Stomach (tissue), 19 donors: ENCODE measurements around the gene FDPS. TPM values are rescaled to one million over a fixed set of nuclear protein-coding genes. Genes with fewer than 3 reads are reported as not detected.
A peak's percentile ranks its signal among the peaks of the same experiment; 100 is the strongest.

Experiments
- DNase-seq, 2 donors: peaks; one replicate each; pipeline versions ENCODE4 v3.0.0 to v3.0.0-alpha.2; 2013 to 2019
- H3K27ac ChIP-seq, 5 donors: fragments of 200-600 bp in 4 of 5; sonication (generic) in 4 of 5; one replicate each; pipeline ENCODE4 v1.5.1; 2013 to 2019; ENCODE audit warnings: mild to moderate bottlenecking in 1 of 5, moderate library complexity in 1 of 5
- H3K27me3 ChIP-seq, 3 donors: fragments of 200-600 bp; sonication (generic); one replicate each; pipeline ENCODE4 v1.5.1; 2017 to 2019; ENCODE audit warnings: mixed run types in 1 of 3
- H3K36me3 ChIP-seq, 4 donors: fragments of 200-600 bp; sonication (generic); 1 replicate in 3 of 4; 2 replicates in 1 of 4; pipeline ENCODE4 v1.5.1; 2016 to 2019
- H3K4me1 ChIP-seq, 4 donors: fragments of 200-600 bp; sonication (generic); one replicate each; pipeline ENCODE4 v1.5.1; 2016 to 2019
- H3K4me3 ChIP-seq, 4 donors: fragments of 200-600 bp; sonication (generic) in 3 of 4; one replicate each; pipeline ENCODE4 v1.5.1; 2016 to 2019; ENCODE audit warnings: mild to moderate bottlenecking in 1 of 4
- H3K9me3 ChIP-seq, 4 donors: fragments of 200-600 bp; sonication (generic); one replicate each; pipeline ENCODE4 v1.5.1; 2016 to 2019
- CTCF ChIP-seq, 7 experiments: fragments of 450-650 bp in 4 of 7; fragments of 200-600 bp in 3 of 7; sonication (generic) in 3 of 7; IDR thresholded peaks; one replicate each; pipeline ENCODE4 v1.5.1; 2016 to 2019; ENCODE audit warnings: antibody characterized with exemption in 7 of 7, control low read depth in 2 of 7, mild to moderate bottlenecking in 1 of 7
- EP300 ChIP-seq: sonication (generic); formaldehyde crosslinking; IDR thresholded peaks from one replicate; pipeline ENCODE4 v1.6.1; 2017; ENCODE audit warnings: antibody characterized with exemption
- POLR2A ChIP-seq, 4 donors: fragments of 450-650 bp; IDR thresholded peaks; one replicate each; pipeline ENCODE4 v1.6.1; 2016; ENCODE audit warnings: antibody characterized with exemption in 4 of 4, control low read depth in 2 of 4, mild to moderate bottlenecking in 1 of 4, moderate library complexity in 1 of 4
- POLR2AphosphoS5 ChIP-seq, 3 donors: sonication (generic); formaldehyde crosslinking; IDR thresholded peaks; one replicate each; pipeline ENCODE4 v1.6.1; 2016; ENCODE audit warnings: antibody characterized with exemption in 3 of 3
- WGBS, 5 donors: extraction: QIAGEN DNeasy Blood & Tissue Kit in 3 of 5; methylation state at CpG; one replicate each; pipeline versions ENCODE4 v1.1.5 to v1.1.7; 2013 to 2018; 5-methylcytosine and 5-hydroxymethylcytosine counted together
- intact Hi-C: fragments of 100-400 bp; cut with DNase I; formaldehyde crosslinking; loops from one replicate; pipeline ENCODE4 v1.15.1; 2023; ENCODE audit warnings: low total_unique reads
- long read RNA-seq, 10 donors: transcript quantifications; one replicate each; lab custom pipeline, GENCODE V29; 2026
- polyA plus RNA-seq, 3 donors: library from polyadenylated mRNA; stranded (reverse); fragments of 200-250 nt; gene quantifications; one replicate each; pipeline ENCODE4 v1.2.3, GENCODE V29; 2013
- total RNA-seq, 5 donors: library from RNA; depleted of rRNA; stranded (reverse); fragments of >200 nt; gene quantifications; one replicate each; pipeline versions ENCODE4 v1.1.0 to v1.2.3, GENCODE V29; 2014 to 2016
- donor health status: healthy with polysubstance abuse.
- donor health status: Bipolar disorder and iron deficiency.
- donor health status: healthy.

Gene FDPS
- total RNA-seq (100 to 1,000 TPM in 1 of 5 donors, 10 to 100 TPM in 4; 27.7 to 223 (median 72.4) TPM), polyA plus RNA-seq (100 to 1,000 TPM; 149 to 229 (median 199) TPM)
- long read RNA-seq, donor 1, transcript FDPS-206 (10 exons, 1,178 nt): major isoform, 8 of 42 reads
- long read RNA-seq, donor 1, partial matches to known transcripts: 25 of 42 reads
- long read RNA-seq, donor 1, other reads (novel, unspliced or antisense): 0 of 42 reads
- long read RNA-seq, donor 2, transcript FDPS-206 (10 exons, 1,178 nt): major isoform, 17 of 76 reads
- long read RNA-seq, donor 2, transcript FDPS-215 (4 exons, 680 nt): minor isoform, 5 of 76 reads
- long read RNA-seq, donor 2, partial matches to known transcripts: 45 of 76 reads
- long read RNA-seq, donor 2, other reads (novel, unspliced or antisense): 0 of 76 reads
- long read RNA-seq, donor 3, transcript FDPS-206 (10 exons, 1,178 nt): minor isoform, 7 of 44 reads
- long read RNA-seq, donor 3, transcript FDPS-203 (10 exons, 1,256 nt): major isoform, 9 of 44 reads
- long read RNA-seq, donor 3, partial matches to known transcripts: 20 of 44 reads
- long read RNA-seq, donor 3, other reads (novel, unspliced or antisense): 0 of 44 reads
- long read RNA-seq, donor 4, partial matches to known transcripts: 0 of 4 reads
- long read RNA-seq, donor 4, other reads (novel, unspliced or antisense): 0 of 4 reads
- long read RNA-seq, donor 5, transcript FDPS-203 (10 exons, 1,256 nt): minor isoform, 10 of 50 reads
- long read RNA-seq, donor 5, transcript FDPS-206 (10 exons, 1,178 nt): major isoform, 11 of 50 reads
- long read RNA-seq, donor 5, transcript FDPS-214 (2 exons, 475 nt): minor isoform, 8 of 50 reads
- long read RNA-seq, donor 5, partial matches to known transcripts: 16 of 50 reads
- long read RNA-seq, donor 5, other reads (novel, unspliced or antisense): 0 of 50 reads
- long read RNA-seq, donor 6: 0 reads
- long read RNA-seq, donor 7, transcript FDPS-206 (10 exons, 1,178 nt): major isoform, 24 of 63 reads
- long read RNA-seq, donor 7, transcript FDPS-203 (10 exons, 1,256 nt): minor isoform, 11 of 63 reads
- long read RNA-seq, donor 7, transcript FDPS-214 (2 exons, 475 nt): minor isoform, 6 of 63 reads
- long read RNA-seq, donor 7, partial matches to known transcripts: 20 of 63 reads
- long read RNA-seq, donor 7, other reads (novel, unspliced or antisense): 0 of 63 reads
- long read RNA-seq, donor 8, transcript FDPS-203 (10 exons, 1,256 nt): minor isoform, 5 of 63 reads
- long read RNA-seq, donor 8, transcript FDPS-206 (10 exons, 1,178 nt): major isoform, 16 of 63 reads
- long read RNA-seq, donor 8, transcript FDPS-214 (2 exons, 475 nt): minor isoform, 5 of 63 reads
- long read RNA-seq, donor 8, partial matches to known transcripts: 32 of 63 reads
- long read RNA-seq, donor 8, other reads (novel, unspliced or antisense): 0 of 63 reads
- long read RNA-seq, donor 9, transcript FDPS-203 (10 exons, 1,256 nt): minor isoform, 7 of 51 reads
- long read RNA-seq, donor 9, transcript FDPS-214 (2 exons, 475 nt): minor isoform, 6 of 51 reads
- long read RNA-seq, donor 9, transcript FDPS-206 (10 exons, 1,178 nt): major isoform, 17 of 51 reads
- long read RNA-seq, donor 9, partial matches to known transcripts: 17 of 51 reads
- long read RNA-seq, donor 9, other reads (novel, unspliced or antisense): 0 of 51 reads
- long read RNA-seq, donor 10, transcript FDPS-206 (10 exons, 1,178 nt): major isoform, 6 of 25 reads
- long read RNA-seq, donor 10, partial matches to known transcripts: 10 of 25 reads
- long read RNA-seq, donor 10, other reads (novel, unspliced or antisense): 0 of 25 reads

- TF ChIP-seq CTCF (IDR thresholded peaks at IDR 0.05) (no peak), POLR2A (IDR thresholded peaks at IDR 0.05) (peak in 2 of 4 donors; percentile 39 to 48), POLR2AphosphoS5 (IDR thresholded peaks at IDR 0.05) (peak; percentile 78 to 95 (median 90)), EP300 (no peak)
- Histone ChIP-seq H3K36me3 (peaks cover 0 to 25% (median 21%) of the 10 kb centered on the region in 4 donors), H3K27ac (peak within 1 kb of the TSS; percentile 84 to 92 (median 90)), H3K27me3 (no peaks in the 10 kb centered on the region), H3K9me3 (no peaks in the 10 kb centered on the region), H3K4me1 (peaks cover 17 to 34% (median 28%) of the 10 kb centered on the region in 4 donors), H3K4me3 (peak within 1 kb of the TSS; percentile 59 to 80 (median 70))
- WGBS, 5 donors: 0% methylated on average over 34 to 51 of the region's 51 CpGs
- intact Hi-C loops: no loop called here
- peak; percentile 99 to 100 for DNase-seq
Observed at GRCh38 chr1:155308493-155309422, at the start of gene FDPS. FDPS (plus strand) TSS chr1:155308866; CDS start chr1:155309790, 924 bp downstream.

- 85 to 94% (median 93%) methylated on average over 5 of the region's 5 CpGs for WGBS, 5 donors
- Histone ChIP-seq H3K9me3 (no peaks in the 10 kb centered on the region), H3K36me3 (peaks cover 41 to 70% (median 64%) of the 10 kb centered on the region in 4 donors), H3K4me3 (no peak overlapping the region), H3K4me1 (peaks cover 20 to 40% (median 34%) of the 10 kb centered on the region in 4 donors), H3K27ac (peak overlapping the region in 1 of 5 donors; percentile 14), H3K27me3 (no peaks in the 10 kb centered on the region)
- DNase-seq: no peak
- intact Hi-C loops: no loop called here
- TF ChIP-seq EP300 (no peak), CTCF (IDR thresholded peaks at IDR 0.05) (no peak), POLR2AphosphoS5 (IDR thresholded peaks at IDR 0.05) (no peak), POLR2A (IDR thresholded peaks at IDR 0.05) (no peak)
Observed at GRCh38 chr1:155260276-155260675, 48.4 kb upstream of the FDPS start.

GRCh38 chr1:155261493-155261851 is 47.2 kb upstream of the FDPS start:
- no peak for TF ChIP-seq CTCF (IDR thresholded peaks at IDR 0.05)
- Histone ChIP-seq H3K27me3 (no peaks in the 10 kb centered on the region), H3K4me1 (peaks cover 14 to 30% (median 27%) of the 10 kb centered on the region in 4 donors), H3K4me3 (peak overlapping the region; percentile 73 to 89 (median 82)), H3K9me3 (no peaks in the 10 kb centered on the region), H3K36me3 (peaks cover 52 to 78% (median 75%) of the 10 kb centered on the region in 4 donors), H3K27ac (peak overlapping the region; percentile 82 to 88 (median 87))
- DNase-seq: peak in 1 of 2 donors; percentile 53
- intact Hi-C loops: no loop called here
- 0 to 2% (median 0%) methylated on average over 3 to 9 of the region's 9 CpGs for WGBS, 5 donors
